Measurements from ENCODE around the gene ENTREP1.
"Not testable (repeated sequence)": the region's sequence is repeated elsewhere in the genome, so short reads cannot be mapped to it uniquely, and the experiment has no call there.

ENTREP1 gene, protein sequence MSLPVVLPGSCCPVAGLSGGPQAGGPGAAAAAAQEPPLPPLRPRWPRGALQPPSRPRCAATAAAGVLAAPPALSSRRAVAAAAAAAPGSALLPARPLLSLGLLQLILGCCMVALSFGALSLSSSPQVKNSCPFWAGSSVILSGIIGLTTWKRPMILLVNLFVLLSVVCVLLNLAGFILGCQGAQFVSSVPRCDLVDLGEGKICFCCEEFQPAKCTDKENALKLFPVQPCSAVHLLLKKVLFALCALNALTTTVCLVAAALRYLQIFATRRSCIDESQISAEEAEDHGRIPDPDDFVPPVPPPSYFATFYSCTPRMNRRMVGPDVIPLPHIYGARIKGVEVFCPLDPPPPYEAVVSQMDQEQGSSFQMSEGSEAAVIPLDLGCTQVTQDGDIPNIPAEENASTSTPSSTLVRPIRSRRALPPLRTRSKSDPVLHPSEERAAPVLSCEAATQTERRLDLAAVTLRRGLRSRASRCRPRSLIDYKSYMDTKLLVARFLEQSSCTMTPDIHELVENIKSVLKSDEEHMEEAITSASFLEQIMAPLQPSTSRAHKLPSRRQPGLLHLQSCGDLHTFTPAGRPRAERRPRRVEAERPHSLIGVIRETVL

DNA sequence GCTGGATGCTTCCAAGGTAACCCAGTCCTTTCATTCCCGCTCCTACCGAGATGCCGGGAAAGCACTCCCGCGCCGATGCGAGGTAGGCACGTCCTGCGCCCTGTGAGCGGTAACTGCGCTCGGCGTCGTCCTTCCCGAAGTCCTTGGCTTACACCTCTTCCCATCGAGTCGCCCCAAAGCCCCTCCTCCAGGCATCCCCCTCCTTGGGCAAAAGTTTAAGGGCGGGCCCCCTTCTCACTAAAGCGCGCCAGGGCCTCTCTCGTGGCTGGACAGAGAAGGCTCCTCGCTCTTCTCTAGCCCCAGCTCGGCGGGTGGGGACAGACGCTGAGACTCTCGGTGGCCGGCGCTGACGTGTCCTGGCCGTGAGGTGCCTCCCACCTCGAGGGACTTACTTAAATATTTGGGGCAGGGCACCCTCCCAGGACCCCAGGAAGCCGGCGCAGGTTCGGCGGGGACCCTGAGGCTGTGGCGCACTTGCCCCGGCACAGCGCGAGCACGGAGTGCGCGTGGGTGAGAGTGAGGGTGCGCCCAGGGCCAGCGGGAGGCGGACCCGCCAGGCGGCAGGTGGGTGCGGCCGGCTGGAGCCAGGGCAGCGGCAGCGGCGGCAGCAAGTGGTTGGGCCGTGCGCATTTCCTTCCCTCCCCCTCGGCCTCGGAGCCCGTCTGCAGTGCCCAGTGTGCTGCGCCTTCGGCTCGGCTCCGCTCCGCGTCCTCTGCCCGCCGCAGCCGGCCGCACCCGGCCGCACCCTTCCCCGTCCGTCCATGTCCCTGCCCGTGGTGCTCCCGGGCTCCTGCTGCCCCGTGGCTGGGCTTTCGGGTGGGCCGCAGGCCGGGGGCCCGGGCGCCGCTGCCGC lies at the start of gene ENTREP1:
ENTREP1 (plus strand) TSS at position 667 of the 853 bp plus-strand sequence; CDS start at position 762, 95 bp downstream.
- no peak for FAIRE-seq
- DNase-seq (ENCODE audit: extremely low spot score, insufficient read length, low read depth), result no peak

DNA sequence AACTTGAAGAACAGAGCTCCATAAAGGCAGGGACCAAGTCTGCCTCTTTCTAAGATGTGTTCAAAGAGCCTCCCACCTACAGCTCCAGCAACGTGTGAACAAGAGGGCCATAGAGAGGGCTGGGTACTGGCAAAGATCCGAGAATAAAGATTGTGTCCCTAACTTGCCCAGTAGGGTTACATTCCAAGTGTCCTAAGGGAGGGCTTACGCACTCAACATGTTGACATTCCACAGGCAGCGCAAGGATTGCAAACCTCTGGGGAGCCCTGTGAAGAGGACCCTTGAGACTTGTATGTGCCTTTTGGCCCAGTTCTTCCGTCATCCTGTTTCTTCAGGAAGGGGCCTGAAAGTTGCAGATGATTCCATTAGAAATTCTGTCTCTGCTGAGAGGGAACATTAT lies 48.2 kb upstream of the ENTREP1 start:
- FAIRE-seq (no peak), DNase-seq (ENCODE audit: extremely low spot score, insufficient read length, low read depth) (no peak)

DNA sequence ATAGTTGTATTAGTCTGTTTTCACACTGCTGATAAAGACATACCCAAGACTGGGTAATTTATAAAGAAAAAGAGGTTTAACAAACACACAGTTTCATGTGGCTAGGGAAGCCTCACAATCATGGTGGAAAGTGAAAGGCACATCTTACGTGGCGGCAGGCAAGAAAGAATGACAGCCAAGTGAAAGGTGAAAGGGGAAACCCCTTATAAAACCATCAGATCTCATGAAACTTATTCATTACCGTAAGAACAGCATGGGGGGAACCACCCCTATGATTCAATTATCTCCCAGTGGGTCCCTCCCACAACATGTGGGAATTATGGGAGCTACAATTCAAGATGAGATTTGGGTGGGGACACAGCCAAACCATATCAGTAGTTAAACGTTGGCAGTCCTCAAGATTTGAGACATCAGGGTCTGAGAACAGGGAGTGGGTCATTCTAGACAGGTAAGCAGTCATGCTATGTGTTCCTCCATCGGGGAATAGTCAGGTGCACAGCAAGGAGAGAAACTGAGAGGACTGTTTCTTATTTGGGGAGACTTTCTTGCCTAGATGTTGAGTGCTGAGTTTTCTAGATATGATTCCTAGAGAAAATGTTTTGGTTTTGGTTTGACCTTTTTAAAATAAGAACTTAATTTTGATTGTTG lies 45.8 kb upstream of the ENTREP1 start:
- DNase-seq (ENCODE audit: extremely low spot score, insufficient read length, low read depth) (no peak), FAIRE-seq (peak; percentile 64)

DNA sequence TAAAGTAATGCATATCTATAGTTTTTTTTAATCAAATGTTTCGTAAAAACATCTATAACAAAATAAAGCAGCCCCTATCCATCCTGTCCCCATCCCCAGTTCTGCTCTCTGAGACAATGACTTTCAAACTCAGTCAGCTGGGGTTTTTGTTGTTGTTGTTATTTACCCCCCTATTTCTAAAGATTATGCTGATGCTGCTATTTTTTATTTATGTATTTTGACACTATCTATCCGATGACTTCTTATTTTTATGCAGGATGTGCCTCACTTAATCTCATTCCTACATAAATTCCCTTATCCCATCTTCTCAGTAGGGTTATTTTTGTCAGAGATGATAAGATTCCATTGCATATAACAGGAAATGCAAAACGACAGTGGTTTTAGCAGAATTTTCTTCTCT lies 45.3 kb upstream of the ENTREP1 start:
- DNase-seq (ENCODE audit: extremely low spot score, insufficient read length, low read depth) (no peak), FAIRE-seq (no peak)

DNA sequence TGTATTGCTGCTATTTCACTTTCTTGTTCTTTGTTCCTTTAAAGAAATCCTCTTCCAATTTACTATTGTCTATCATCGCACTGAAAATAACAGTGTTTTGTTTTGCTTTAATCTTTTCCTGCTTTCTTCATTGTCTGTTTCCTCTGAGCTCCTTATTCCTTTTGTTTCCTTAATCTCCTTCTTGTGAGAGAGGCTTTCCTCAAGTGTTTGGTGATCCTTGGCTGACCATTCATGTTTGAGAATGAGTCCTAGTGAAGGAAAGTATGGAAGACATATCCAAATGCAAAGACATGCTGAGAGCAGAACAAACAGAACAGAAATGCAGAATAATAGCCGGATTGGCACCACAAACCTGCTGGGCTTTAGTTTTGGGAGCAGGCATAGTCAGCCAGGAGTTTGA lies 42.0 kb upstream of the ENTREP1 start:
- DNase-seq (ENCODE audit: extremely low spot score, insufficient read length, low read depth) (no peak), FAIRE-seq (no peak)

DNA sequence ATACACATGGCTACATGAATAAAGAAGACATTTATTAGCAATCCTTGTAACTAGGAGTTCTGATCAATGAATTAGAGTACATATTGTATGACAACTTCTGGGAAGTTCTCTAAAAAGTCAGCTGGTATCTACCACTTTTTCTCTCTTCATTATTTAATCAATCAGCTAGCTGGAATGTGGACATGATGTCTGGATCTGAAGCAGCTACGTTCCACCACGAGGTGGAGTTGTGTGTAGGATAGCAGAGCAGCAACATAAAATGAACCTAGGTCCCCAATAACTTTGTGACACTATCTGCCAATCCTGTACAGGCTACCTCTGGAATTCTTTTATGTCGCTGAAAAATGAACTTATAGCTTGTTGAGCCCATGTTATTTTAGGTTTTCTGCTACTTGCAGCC lies 32.9 kb upstream of the ENTREP1 start:
- FAIRE-seq, result no peak
- DNase-seq (ENCODE audit: extremely low spot score, insufficient read length, low read depth), result no peak

DNA sequence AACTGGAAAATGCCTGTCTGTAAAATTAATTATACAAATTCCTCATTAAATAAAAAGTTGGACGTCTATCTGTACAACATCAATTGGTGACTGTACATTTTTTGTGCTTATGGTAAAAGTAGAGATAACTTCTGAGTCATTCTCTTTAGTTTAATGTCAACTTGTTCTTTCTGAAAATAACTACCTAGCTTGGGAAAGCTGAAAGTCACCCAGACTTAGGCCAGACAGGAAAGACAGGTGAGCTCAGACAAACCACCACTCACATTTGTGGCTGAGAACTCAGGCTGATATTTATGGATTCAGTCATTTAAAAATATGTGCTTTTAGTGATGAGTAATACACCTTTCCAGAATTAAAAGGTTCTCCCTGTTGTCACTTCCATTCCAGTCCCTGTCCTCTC lies 31.9 kb upstream of the ENTREP1 start:
- FAIRE-seq, result no peak

DNA sequence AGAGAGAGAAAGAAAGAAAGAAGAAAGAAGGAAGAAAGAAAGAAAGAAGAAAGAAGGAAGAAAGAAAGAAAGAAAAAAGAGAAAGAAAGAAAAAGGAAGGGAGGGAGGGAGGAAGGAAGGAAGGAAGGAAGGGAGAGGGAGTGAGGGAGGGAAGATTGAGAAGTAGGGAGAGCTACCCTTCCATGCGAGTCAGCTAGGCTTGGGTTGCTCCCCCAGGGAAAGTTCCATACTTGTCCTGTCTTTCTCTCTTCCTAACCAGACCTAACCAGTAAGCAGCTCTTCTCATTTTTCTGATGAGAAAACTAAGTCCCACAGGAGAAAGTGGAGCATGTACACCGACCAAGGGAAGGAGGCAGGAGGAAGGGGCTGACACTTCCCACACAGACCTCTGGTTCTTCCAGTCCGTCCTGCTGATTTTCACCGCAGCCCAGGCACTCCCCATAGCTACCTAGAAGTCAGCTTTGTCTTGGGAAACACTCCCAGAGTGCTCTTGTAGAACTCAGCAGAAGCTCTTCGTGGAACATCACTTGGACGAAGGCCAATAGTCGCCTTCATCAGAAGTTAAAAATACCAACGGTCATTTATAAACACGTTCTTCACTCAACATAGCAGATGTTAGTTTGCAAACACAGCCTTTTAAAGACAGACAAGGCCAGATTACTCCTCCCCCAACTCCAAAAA lies 29.0 kb upstream of the ENTREP1 start:
- DNase-seq (ENCODE audit: extremely low spot score, insufficient read length, low read depth) (no peak), FAIRE-seq (no peak)

More for the DNA sequence above, 31.9 kb upstream of the ENTREP1 start:
- no peak for DNase-seq (ENCODE audit: extremely low spot score, insufficient read length, low read depth)

DNA sequence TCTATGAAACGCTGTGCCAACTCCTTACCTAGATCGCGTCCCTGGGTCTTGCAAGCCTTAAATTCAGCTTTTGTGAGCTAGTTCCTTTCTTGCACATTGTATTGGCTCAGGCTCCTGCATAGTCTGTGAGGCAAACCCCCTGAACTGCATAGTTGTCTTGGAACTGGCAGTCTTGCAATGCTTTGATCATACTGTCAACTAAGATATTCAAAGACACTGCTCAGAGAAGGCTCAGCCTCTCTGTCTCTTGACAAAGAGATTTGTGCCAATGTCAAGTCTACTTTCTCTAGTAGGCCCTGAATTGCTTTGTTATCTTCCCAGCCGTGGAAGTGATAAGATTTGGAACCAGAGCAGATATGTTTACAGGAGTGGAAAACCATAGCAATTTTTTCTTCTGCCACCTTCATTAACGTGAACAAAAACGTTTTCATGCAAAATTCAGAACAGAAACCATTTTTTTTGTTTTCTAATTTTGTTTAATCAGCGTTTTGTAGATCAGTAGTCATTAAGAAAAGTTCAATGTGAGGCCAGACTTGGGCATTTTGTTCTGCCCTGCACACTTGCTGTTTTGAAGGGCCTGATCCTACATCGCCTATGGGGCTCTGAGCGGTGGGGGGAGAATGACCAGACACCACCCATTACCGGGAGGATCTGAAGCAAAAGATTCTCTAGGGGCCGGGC lies 27.6 kb upstream of the ENTREP1 start:
- FAIRE-seq (no peak), DNase-seq (ENCODE audit: extremely low spot score, insufficient read length, low read depth) (no peak)

DNA sequence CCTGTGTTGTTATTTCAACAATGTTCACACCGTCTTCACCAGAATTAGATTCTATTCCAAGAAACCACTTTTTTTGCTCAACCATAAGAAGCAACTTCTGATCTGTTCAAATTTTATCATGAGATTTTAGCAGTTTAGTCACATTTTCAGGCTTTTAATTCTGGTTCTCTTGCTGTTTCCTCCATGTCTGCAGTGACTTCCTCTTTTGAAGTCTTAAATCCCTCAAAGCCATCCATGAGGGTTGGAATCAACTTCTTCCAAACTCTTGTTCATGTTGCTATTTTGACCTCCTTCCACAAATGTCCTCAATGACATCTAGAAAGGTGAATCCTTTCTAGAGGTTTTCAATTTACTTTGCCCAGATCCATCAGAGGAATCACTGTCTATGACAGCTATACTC lies 25.7 kb upstream of the ENTREP1 start:
- DNase-seq (ENCODE audit: extremely low spot score, insufficient read length, low read depth) (no peak), FAIRE-seq (no peak)

DNA sequence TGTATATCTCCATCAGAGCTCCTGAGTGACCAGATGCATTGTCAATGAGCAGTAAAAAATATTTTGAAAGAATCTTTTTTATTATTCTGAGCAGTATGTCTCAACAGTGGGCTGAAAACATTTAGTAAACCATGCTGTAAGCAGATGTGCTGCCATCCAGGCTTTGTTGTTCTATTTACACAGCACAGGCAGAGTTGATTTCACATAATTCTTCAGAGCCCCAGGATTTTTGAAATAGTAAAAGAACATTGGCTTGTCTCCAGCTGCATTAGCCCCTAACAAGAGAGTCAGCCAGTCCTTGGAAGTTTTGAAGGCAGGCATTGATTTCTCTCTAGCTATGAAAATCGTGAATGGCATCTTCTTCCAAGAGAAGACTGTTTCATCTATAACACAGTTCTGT lies 25.2 kb upstream of the ENTREP1 start:
- FAIRE-seq (no peak), DNase-seq (ENCODE audit: extremely low spot score, insufficient read length, low read depth) (no peak)

DNA sequence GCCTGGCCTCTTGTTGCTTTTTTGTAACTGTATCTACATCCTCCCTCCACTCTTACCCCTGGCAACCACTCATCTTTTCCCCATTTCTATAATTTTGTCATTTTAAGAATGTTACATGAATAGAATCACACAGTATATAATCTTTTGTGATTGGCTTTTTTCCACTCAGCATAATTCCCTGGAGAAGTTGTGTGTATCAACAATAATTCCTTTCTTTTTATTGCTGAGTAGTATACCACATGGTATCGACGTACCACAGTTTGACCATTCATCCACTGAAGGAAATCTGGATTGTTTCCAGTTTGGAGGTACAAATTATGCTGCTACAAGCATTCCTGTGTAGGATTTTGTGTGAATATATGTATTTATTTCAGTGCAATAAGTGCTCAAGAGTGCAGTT lies 21.7 kb upstream of the ENTREP1 start:
- DNase-seq (ENCODE audit: extremely low spot score, insufficient read length, low read depth), result no peak
- FAIRE-seq, result no peak

DNA sequence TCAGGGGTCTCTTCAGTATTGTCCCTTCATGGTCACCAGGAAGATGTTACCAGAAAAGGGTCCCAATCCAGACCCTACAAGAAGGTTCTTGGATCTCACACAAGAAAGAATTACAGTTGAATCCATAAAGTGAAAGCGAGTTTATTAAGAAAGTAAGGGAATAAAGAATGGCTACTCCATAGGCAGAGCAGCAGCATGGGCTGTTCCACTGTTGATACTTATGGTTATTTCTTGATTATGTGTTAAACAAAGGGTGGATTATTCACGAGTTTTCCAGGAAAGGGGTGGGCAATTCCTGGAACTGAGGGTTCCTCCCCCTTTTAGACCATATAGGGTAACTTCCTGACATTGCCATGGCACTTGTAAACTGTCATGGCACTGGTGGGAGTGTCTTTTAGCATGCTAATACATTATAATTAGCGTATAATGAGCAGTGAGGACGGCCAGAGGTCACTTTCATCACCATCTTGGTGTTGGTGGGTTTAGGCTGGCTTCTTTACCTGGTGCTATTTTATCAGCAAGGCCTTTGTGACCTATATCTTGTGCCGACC lies 18.0 kb upstream of the ENTREP1 start:
- FAIRE-seq; DNase-seq (ENCODE audit: extremely low spot score, insufficient read length, low read depth): not testable (repeated sequence)

DNA sequence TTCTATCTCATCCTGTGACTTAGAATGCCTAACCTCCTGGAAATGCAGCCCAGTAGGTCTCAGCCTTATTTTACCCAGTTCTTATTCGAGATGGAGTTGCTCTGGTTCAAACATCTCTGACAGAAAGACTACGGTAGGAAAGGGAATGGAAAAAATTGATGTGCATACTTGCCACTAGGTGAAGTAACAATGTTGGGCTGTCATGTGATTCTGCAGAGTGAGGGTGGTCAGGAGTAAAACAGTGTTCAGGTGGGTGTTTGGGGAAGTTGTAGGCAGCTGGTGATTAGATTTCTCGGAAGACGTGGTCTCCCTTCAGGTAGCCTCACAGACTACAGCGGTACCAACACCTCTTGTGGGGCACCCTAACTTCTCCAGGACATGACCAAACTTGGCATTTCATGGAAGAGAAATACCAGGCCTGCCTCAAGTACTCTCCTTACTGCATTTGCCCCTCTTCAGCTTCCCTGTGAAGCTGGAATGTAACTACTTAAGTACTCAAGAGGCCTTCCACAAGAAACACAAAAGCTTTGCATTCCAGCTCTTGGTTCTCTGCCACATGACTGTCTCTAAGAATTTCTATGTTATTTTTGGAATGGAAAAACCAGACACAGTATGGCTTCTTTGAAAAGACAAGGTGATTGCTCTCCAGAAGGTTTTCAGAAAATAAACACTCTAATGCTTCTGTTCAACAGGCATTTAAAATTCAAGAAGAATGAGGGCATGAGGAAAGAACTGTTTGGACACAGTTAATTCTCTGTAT lies 17.4 kb upstream of the ENTREP1 start:
- DNase-seq (ENCODE audit: extremely low spot score, insufficient read length, low read depth) (no peak), FAIRE-seq (no peak)

DNA sequence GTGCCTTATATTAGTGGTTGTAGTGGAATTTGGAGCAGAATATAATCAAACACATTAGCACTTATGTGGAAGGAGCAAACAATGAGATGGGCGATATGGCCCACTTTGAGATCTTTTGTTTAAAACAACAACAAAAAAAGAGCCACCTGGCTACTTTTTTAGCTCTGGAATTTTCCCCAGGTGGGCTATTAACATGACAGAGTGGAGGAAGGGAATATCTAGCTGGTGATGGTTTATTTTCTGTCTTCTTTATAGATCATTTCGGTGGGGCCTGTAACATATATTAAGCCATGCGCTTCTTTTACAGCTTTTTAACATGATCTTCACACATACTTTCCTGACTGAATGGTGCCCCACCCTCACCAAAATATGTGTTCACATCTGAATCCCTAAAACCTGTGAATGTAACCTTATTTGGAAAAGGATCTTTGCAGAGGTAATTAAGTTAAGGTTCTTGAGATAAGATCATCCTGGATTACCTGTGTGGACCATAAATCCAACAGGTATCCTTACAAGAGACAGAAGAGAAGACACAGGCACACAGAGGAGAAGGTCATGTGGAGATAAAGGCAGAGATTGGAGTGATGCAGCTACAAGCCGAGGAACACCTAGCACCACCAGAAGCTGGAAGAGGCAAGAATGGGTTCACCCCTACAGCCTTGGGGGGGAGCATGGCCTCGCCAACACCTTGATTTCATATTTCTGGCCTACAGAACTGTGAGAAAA lies 16.6 kb upstream of the ENTREP1 start:
- no peak for FAIRE-seq
- DNase-seq (ENCODE audit: extremely low spot score, insufficient read length, low read depth), result no peak

DNA sequence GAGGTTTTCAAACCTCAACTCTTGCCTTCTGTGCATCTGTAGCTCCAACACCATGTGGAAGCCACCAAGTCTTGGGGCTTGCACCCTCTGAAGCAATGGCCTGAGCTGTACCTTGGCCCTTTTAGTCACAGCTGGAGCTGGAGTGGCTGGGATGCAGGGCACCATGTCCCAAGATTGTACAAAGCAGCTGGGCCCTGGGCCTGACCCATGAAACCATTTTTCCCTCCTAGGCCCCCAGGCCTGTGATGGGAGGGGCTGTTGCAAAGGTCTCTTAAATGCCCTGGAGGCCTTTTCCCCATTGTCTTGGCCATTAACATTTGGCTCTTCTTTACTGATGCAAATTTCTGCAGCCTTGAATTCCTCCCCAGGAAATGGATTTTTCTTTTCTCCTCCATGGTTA lies 11.8 kb upstream of the ENTREP1 start:
- FAIRE-seq (no peak), DNase-seq (ENCODE audit: extremely low spot score, insufficient read length, low read depth) (no peak)

DNA sequence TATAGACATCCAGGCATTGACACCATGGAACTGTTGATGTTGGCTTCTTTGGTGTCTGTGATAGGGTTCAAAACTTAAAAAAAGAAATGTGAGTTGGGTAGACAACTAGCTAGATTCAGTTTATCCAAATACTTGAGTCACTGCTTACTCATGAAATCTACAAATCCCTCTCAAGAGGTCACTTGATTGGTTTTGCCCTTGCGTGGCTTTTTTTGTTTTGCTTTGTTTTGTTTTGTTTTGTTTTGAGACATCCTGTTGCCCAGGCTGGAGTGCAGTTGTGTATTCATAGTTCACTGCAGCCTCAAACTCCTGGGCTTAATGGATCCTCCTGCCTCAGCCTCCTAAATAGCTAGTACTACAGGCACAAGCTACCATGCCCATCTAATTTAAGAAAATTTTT lies 10.5 kb upstream of the ENTREP1 start:
- FAIRE-seq (no peak), DNase-seq (ENCODE audit: extremely low spot score, insufficient read length, low read depth) (no peak)

DNA sequence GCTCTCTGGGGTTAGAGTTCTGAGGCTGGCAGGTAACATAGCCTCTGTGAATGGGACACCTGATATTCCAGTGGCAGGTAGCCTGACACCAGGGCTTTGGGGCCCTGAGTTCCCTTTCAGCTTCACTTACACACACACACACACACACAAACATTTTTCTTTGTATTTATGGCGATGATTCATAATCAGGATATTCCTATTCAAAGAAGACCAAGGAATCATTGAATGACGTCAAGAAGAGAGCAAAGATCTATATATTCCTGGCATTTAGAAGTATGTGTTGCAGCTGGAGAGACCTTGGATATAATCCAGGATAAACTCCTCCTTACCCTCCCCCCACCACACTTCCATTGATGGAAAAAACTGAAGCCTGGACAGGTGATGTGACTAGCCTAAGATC lies 7.9 kb upstream of the ENTREP1 start:
- no peak for DNase-seq (ENCODE audit: extremely low spot score, insufficient read length, low read depth)
- no peak for FAIRE-seq
